Measurements from ENCODE around the gene C10orf90. TPM values are rescaled to one million over a fixed set of nuclear protein-coding genes. Genes with fewer than 3 reads are reported as not detected.
A peak's percentile ranks its signal among the peaks of the same experiment; 100 is the strongest.

The C10orf90 gene
- total RNA-seq, 1 donor from 2014 or later, result not detected

DNA sequence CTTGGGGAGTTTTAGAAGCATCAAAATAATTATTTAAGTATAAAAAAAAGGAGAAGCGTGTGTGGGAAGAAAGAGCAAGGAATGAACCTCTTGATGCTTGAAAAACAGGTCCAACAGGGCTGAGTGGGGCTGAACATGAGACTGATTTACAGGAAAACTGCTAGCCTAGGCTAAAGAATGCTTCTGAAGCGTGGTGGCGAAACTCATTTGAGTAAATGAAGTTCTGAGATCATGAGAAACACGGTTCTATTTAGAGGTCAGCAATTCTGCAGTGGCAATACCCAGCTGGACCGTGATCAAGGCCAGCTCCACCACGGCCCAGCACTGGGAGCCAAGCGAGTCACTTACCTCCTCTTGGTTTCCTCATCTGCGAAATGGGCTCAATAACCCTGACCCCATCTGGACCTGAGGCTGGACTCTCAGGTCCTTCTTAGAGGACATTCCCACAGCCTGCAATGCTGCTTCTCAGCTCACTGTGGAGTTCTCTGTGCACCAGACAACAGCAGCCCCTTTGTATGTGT lies 142.1 kb downstream of the C10orf90 start:
- ATAC-seq (peak; percentile 51 to 69), DNase-seq (no peak)
- Histone ChIP-seq H3K9me3 (no peaks in the 10 kb centered on the region), H3K4me1 (no peaks in the 10 kb centered on the region), H3K27ac (no peak overlapping the region), H3K27me3 (ENCODE audit: low read depth) (no peaks in the 10 kb centered on the region), H3K36me3 (no peaks in the 10 kb centered on the region), H3K4me3 (no peak overlapping the region)
- TF ChIP-seq, protein P1, sequence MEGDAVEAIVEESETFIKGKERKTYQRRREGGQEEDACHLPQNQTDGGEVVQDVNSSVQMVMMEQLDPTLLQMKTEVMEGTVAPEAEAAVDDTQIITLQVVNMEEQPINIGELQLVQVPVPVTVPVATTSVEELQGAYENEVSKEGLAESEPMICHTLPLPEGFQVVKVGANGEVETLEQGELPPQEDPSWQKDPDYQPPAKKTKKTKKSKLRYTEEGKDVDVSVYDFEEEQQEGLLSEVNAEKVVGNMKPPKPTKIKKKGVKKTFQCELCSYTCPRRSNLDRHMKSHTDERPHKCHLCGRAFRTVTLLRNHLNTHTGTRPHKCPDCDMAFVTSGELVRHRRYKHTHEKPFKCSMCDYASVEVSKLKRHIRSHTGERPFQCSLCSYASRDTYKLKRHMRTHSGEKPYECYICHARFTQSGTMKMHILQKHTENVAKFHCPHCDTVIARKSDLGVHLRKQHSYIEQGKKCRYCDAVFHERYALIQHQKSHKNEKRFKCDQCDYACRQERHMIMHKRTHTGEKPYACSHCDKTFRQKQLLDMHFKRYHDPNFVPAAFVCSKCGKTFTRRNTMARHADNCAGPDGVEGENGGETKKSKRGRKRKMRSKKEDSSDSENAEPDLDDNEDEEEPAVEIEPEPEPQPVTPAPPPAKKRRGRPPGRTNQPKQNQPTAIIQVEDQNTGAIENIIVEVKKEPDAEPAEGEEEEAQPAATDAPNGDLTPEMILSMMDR (IDR thresholded peaks at IDR 0.05), result no peak
- intact Hi-C loops (cut with DNase I), result no loop called here

DNA sequence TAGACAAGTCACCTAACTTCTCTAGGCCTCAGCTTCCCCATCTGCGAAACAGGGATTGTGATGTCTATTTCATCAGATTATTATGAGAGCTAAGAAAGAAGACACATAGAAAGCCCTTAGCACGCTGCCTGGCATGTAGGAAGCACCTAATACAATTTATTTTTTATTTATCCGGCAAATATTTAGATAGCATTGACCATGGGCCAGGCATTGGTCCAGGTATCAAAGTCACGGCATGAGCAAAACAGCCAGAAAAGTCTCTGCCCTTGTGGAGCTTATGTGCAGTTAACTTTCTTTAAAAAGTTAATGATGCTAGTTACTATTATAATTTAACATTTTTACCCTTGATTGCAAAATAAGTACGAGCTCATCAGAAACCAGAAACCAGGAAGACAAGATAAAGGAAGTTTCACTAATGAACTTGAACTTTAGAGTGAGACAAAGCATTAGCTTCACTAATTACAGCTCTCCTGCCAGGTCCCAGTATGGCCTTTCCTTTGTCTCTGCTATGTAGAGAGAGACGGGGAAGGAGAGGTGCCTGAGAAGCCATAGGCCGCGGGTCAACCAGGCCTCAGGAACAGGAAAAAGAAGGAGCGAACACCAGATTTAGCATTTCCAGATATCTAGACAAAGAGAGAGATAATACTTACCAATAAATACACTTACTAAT lies 142.7 kb downstream of the C10orf90 start:
- TF ChIP-seq, protein P1 (IDR thresholded peaks at IDR 0.05), result no peak
- Histone ChIP-seq H3K4me3 (no peak overlapping the region), H3K27me3 (ENCODE audit: low read depth) (no peaks in the 10 kb centered on the region), H3K9me3 (no peaks in the 10 kb centered on the region), H3K4me1 (no peaks in the 10 kb centered on the region), H3K27ac (no peak overlapping the region), H3K36me3 (no peaks in the 10 kb centered on the region)
- ATAC-seq (no peak), DNase-seq (no peak)
- intact Hi-C loops (cut with DNase I), result no loop called here

DNA sequence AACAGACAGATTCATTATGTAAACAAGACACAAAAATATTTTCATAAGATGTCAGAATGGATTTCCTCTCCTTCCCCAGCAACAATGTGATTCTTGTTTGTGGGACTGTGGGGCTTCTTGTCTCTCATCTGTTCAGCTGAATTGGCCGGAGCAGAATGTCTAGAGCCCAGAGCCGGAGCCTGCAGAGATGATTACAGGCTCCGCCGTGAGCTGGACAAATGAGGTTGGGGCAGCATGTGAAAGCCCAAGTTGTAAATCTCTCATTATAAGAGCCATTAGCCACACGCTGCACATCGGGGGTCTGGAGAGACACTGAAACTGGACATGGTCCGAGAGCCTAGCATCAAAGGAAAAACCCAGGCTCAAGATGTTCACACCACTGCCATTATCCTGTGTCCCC lies 145.2 kb downstream of the C10orf90 start:
- TF ChIP-seq, protein P1 (IDR thresholded peaks at IDR 0.05), result no peak
- Histone ChIP-seq H3K4me3 (no peak overlapping the region), H3K27ac (no peak overlapping the region), H3K9me3 (no peaks in the 10 kb centered on the region), H3K27me3 (ENCODE audit: low read depth) (no peaks in the 10 kb centered on the region), H3K4me1 (no peaks in the 10 kb centered on the region), H3K36me3 (no peaks in the 10 kb centered on the region)
- intact Hi-C loops (cut with DNase I), result no loop called here
- DNase-seq, result no peak
- ATAC-seq, result no peak

DNA sequence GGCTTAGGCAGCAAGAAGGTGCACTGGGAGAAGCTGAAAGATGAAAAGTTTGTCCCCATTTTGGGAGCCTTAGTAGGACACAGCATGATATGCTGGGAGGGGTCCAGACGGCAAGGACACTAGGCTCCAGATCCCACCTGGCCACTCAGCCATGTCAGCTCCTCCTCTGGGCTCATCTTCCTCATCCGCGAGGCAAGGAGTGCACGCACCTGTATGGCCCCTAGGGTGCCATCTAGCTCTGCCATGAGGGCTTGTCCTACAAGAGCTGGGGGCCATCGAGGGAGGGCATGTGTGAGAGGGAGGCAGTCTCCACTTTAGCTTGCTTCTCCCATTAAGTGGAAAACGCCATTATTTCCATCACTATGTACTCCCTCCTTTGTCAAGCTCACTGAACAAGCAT lies 146.0 kb downstream of the C10orf90 start:
- no peaks in the 10 kb centered on the region for H3K36me3 ChIP-seq
- H3K9me3 ChIP-seq, result no peaks in the 10 kb centered on the region
- H3K4me1 ChIP-seq, result no peaks in the 10 kb centered on the region
- ATAC-seq (no peak), DNase-seq (no peak)
- no peak overlapping the region for H3K4me3 ChIP-seq
- no peaks in the 10 kb centered on the region for H3K27me3 ChIP-seq (ENCODE audit: low read depth)
- intact Hi-C loops (cut with DNase I), result no loop called here
- no peak overlapping the region for H3K27ac ChIP-seq
- TF ChIP-seq, protein P1 (IDR thresholded peaks at IDR 0.05), result no peak

DNA sequence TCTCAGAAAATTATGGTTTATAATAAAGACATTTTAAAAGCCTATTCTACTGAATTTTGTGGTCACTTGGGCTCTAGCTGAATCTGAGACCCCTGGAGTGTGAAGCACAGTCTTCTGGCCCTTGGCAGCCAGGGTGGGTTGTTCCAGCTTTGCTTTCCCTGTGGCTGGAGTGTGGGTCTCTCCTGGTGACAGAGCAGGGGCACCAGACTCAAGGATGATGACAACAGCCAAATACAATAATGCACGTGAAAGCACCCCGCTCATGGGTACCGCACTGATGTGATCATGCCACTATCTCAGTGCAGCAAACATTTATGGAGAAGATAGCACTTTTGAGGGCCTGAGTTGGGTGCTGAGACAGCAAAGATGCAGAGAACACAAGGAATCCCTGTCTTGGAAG lies 147.4 kb downstream of the C10orf90 start:
- TF ChIP-seq, protein P1 (IDR thresholded peaks at IDR 0.05), result no peak
- intact Hi-C loops (cut with DNase I), result no loop called here
- H3K36me3 ChIP-seq, result no peaks in the 10 kb centered on the region
- no peaks in the 10 kb centered on the region for H3K9me3 ChIP-seq
- DNase-seq, result no peak
- no peak overlapping the region for H3K4me3 ChIP-seq
- no peaks in the 10 kb centered on the region for H3K27me3 ChIP-seq (ENCODE audit: low read depth)
- no peaks in the 10 kb centered on the region for H3K4me1 ChIP-seq
- H3K27ac ChIP-seq, result no peak overlapping the region
- ATAC-seq, result no peak

Measured in lower lobe of right lung (tissue), 2 donors.